Brain microvascular endothelial cell (primary cell): ENCODE measurements around the gene DDX23.

Source experiments
- DNase-seq: peaks from one replicate; pipeline ENCODE4 v3.0.0-alpha.2; 2020
- H3K27ac ChIP-seq: fragments of 250-450 bp; sonication (Bioruptor Pico); 2 replicates; pipeline ENCODE4 v1.5.1; 2020; ENCODE audit warnings: mild to moderate bottlenecking, moderate library complexity
- H3K27me3 ChIP-seq: fragments of 250-450 bp; sonication (Bioruptor Pico); replicated peaks from 2 replicates; pipeline ENCODE4 v1.5.1; 2020; ENCODE audit warnings: mild to moderate bottlenecking
- H3K36me3 ChIP-seq: fragments of 250-450 bp; sonication (Bioruptor Pico); replicated peaks from 2 replicates; pipeline ENCODE4 v1.5.1; 2020; ENCODE audit warnings: mild to moderate bottlenecking
- H3K4me3 ChIP-seq: 2 replicates; pipeline ENCODE4 v1.5.1; 2011; ENCODE audit warnings: low read depth, mild to moderate bottlenecking, control low read depth, low read length, moderate library complexity
- in situ Hi-C: cut with HindIII; loops from 2 replicates; pipeline ENCODE4 v1.10.0; 2017; ENCODE audit warnings: low sequenced_read_pairs, low pct_ligation_motif_present
- TF ChIP-seq, protein P1 (sequence below): IDR thresholded peaks from 2 replicates; pipeline ENCODE4 v1.5.1; 2011; ENCODE audit warnings: low read depth, mild to moderate bottlenecking, moderate library complexity, low read length, control low read depth, inconsistent platforms; ENCODE audit errors: missing control alignments

Gene DDX23

DNA sequence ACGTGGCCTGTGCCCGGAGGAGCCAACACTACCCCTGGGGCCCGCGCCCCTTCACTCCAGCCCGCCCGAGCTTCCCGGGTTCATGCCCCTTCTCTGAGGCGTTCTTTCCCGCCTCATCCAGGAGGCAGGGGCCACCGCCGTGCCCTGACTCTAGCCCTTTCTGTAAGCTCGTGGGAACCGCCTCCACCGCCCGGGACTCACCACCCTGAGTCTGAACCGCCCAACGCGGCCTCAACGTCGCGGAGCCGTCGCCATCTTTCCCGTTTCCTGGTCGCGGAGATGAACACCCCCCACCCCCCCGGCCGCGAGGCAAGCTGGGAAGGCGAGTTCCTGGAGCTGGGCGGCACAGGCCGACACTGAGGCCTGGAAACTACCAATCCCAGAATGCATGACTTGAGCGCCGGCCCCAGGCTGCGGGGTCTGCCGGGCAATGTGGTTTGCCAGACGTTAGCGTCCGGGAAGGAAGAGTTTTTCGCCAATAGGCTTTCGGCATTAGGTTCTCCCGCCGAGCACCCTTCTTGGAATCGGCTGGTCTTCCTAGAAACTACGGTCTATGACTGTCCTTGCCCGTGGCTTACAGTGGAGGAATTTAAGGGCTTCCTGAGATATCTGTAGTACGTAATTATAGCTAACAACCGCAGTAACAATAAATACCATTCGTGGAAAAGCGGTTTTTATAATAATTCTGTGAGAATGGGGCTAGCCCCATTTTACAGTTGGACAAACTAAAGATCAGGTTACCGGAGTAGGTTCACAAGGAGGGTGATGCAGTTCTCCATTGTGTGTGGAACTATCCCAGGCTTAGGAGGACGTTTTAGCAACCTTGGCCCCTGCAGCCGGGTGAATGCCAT is at the start of gene DDX23:
TSS of gene DDX23 (minus strand) at position 281 of the 851 bp plus-strand sequence. CDS start 6,381 bp downstream, outside the sequence.
- Histone ChIP-seq H3K36me3 (no peaks in the 10 kb centered on the region), H3K4me3 (peak within 1 kb of the TSS; percentile 97), H3K27me3 (no peaks in the 10 kb centered on the region), H3K27ac (peak within 1 kb of the TSS; percentile 76)
- peak; percentile 97 for DNase-seq
- TF ChIP-seq, protein P1, sequence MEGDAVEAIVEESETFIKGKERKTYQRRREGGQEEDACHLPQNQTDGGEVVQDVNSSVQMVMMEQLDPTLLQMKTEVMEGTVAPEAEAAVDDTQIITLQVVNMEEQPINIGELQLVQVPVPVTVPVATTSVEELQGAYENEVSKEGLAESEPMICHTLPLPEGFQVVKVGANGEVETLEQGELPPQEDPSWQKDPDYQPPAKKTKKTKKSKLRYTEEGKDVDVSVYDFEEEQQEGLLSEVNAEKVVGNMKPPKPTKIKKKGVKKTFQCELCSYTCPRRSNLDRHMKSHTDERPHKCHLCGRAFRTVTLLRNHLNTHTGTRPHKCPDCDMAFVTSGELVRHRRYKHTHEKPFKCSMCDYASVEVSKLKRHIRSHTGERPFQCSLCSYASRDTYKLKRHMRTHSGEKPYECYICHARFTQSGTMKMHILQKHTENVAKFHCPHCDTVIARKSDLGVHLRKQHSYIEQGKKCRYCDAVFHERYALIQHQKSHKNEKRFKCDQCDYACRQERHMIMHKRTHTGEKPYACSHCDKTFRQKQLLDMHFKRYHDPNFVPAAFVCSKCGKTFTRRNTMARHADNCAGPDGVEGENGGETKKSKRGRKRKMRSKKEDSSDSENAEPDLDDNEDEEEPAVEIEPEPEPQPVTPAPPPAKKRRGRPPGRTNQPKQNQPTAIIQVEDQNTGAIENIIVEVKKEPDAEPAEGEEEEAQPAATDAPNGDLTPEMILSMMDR = no peak
- in situ Hi-C loops = no loop called here

DNA sequence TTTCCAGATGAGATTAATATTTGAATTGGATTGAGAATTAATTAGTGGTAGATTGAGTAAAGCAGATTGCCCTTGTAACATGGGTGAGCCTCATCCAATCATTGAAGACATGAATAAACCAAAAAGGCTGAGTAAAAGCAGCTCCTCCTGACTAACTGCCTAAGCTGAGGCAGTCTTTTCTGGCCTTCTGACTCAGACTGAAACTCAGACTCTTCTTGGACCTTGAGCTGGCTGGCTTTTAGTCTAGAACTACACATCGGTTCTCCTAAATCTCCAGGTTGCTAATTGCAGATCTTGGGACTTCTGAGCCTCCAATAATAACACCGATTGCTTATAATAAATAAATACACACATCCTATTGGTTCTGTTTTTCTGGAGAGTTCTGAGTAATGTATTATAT is 49.3 kb upstream of the DDX23 start:
- H3K4me3 ChIP-seq = no peak overlapping the region
- TF ChIP-seq, protein P1 = no peak
- no peak for DNase-seq
- no peak overlapping the region for H3K27ac ChIP-seq
- H3K27me3 ChIP-seq = no peaks in the 10 kb centered on the region
- in situ Hi-C loops = no loop called here
- no peaks in the 10 kb centered on the region for H3K36me3 ChIP-seq

DNA sequence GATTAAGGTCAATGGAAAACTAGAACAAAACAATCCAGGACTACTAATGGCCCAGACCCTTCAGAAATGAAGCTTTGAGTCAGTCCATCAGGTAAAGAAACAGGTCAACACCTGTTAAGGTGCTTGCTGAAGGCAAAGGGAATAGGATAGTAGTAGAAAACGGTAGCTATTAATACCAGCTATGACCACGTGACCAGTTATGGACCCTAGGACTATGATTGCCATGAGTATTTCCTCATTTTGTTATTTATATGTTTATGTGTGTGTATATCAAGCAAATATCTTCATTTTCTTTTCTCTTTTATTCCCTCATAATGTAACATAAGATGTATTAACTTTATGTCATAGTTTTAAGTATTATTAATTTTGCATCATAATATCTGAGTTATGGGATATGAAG is 47.7 kb upstream of the DDX23 start:
- DNase-seq = no peak
- TF ChIP-seq, protein P1 = no peak
- no peak overlapping the region for H3K27ac ChIP-seq
- no peaks in the 10 kb centered on the region for H3K27me3 ChIP-seq
- no peaks in the 10 kb centered on the region for H3K36me3 ChIP-seq
- H3K4me3 ChIP-seq = no peak overlapping the region
- in situ Hi-C loops = no loop called here

DNA sequence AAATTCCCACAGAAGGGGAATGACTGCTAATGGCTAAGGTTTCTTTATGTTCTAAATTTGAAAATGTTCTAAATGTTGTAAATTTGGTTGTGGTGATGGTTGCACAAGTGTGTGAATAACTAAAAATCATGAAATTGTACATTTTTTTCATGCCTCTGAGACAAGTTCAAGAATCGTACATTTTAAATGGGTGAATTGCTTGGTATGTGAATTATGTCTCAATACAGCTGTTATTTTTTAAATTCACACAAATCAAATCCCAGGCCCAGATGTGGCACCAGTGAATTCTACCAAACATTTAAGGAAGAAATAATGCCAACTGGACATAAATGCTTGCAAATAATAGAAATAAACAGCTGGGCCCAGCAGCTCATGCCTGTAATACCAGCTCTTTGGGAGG is 42.3 kb upstream of the DDX23 start:
- no peak overlapping the region for H3K4me3 ChIP-seq
- no peak overlapping the region for H3K27ac ChIP-seq
- TF ChIP-seq, protein P1 = no peak
- no peak for DNase-seq
- in situ Hi-C loops = no loop called here
- no peaks in the 10 kb centered on the region for H3K27me3 ChIP-seq
- no peaks in the 10 kb centered on the region for H3K36me3 ChIP-seq

DNA sequence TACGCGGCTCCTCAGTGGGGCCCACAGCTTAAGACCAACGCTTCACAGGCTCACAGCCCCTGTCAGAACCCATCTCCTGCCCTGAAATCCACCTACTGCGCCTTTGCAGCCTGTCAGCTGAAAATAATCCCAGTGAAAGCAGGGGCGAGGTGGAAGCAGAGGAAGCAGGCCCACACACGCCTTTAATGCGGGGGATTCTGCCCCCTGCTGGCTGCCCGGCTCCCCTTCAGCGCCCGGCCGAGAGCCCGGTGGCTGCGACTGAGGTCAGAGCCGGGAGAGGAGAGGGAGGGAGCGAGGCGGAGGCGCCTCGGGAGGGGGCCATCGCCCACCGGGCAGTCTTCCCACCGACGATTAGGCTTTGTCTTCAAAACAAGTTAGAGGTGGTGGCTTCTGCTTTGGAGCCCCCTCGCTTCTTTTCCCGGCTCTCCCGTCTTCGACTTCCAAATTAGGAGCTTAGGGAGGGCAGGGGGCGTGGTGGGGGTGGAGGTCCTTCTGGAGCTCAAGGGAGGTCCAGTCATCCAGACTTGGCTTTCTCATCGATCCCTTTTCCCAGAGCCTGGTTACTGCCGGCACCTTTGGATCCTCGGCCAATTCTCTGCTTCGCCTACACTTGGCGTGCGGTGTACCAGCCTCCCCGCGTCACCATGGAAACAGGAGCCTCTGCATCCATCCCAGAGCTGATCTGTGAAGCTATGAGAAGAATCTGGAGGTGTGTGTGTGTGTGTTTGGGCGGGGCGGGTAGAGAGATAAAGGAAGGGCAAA is 38.9 kb upstream of the DDX23 start:
- TF ChIP-seq, protein P1 = peak; percentile 96
- Histone ChIP-seq H3K27ac (no peak overlapping the region), H3K27me3 (no peaks in the 10 kb centered on the region), H3K36me3 (no peaks in the 10 kb centered on the region), H3K4me3 (peak overlapping the region; percentile 37)
- peak; percentile 66 for DNase-seq
- in situ Hi-C loops = no loop called here
